GM23248 (cell line): Measurements from ENCODE around the gene CDC37. TPM values are rescaled to one million over a fixed set of nuclear protein-coding genes. Genes with fewer than 3 reads are reported as not detected.

Source experiments
- DNase-seq: peaks from one replicate; pipeline ENCODE4 v3.0.0-alpha.2; 2015
- H2AFZ ChIP-seq: fragments of 200-600 bp; sonication (generic); 2 replicates; pipeline ENCODE4 v1.6.1; 2016; ENCODE audit warnings: antibody characterized with exemption
- H3F3A ChIP-seq: fragments of 200-600 bp; sonication (generic); 2 replicates; pipeline ENCODE4 v1.6.1; 2016; ENCODE audit warnings: mild to moderate bottlenecking, antibody characterized with exemption, mixed run types; ENCODE audit not compliant: insufficient read depth
- H3K27ac ChIP-seq: fragments of 200-600 bp; sonication (generic); 2 replicates; pipeline ENCODE4 v1.5.1; 2016; ENCODE audit warnings: mild to moderate bottlenecking
- H3K27me3 ChIP-seq: fragments of 200-600 bp; sonication (generic); replicated peaks from 2 replicates; pipeline ENCODE4 v1.6.1; 2016; ENCODE audit warnings: mild to moderate bottlenecking; ENCODE audit not compliant: insufficient read depth
- H3K36me3 ChIP-seq: fragments of 200-600 bp; sonication (generic); 2 replicates; pipeline ENCODE4 v1.6.1; 2016; ENCODE audit warnings: low read depth, mild to moderate bottlenecking
- H3K4me1 ChIP-seq: fragments of 200-600 bp; sonication (generic); 2 replicates; pipeline ENCODE4 v1.6.1; 2016; ENCODE audit warnings: mild to moderate bottlenecking; ENCODE audit not compliant: insufficient read depth
- H3K4me2 ChIP-seq: fragments of 200-600 bp; sonication (generic); one replicate; pipeline ENCODE4 v1.6.1; 2016; ENCODE audit warnings: mild to moderate bottlenecking; ENCODE audit not compliant: unreplicated experiment
- H3K4me3 ChIP-seq: fragments of 200-600 bp; sonication (generic); 2 replicates; pipeline ENCODE4 v1.5.1; 2016; ENCODE audit warnings: mild to moderate bottlenecking
- H3K79me2 ChIP-seq: fragments of 200-600 bp; sonication (generic); 2 replicates; pipeline ENCODE4 v1.6.1; 2016; ENCODE audit warnings: mild to moderate bottlenecking; ENCODE audit not compliant: insufficient read depth
- H3K9ac ChIP-seq: fragments of 200-600 bp; sonication (generic); 2 replicates; pipeline ENCODE4 v1.6.1; 2016; ENCODE audit warnings: mild to moderate bottlenecking
- H3K9me2 ChIP-seq: fragments of 200-600 bp; sonication (generic); 2 replicates; pipeline ENCODE4 v1.6.1; 2016; ENCODE audit warnings: mixed run types, mild to moderate bottlenecking, moderate library complexity; ENCODE audit not compliant: insufficient read depth
- H3K9me3 ChIP-seq: fragments of 200-600 bp; sonication (generic); one replicate; pipeline ENCODE4 v1.6.1; 2017; ENCODE audit warnings: low read depth
- H4K20me1 ChIP-seq: fragments of 200-600 bp; sonication (generic); 2 replicates; pipeline ENCODE4 v1.6.0; 2016; ENCODE audit not compliant: insufficient read depth
- EZH2 ChIP-seq: fragments of 200-600 bp; sonication (generic); IDR thresholded peaks from 2 replicates; pipeline ENCODE4 v1.6.1; 2018; ENCODE audit warnings: antibody characterized with exemption, mild to moderate bottlenecking; ENCODE audit not compliant: insufficient read depth, poor library complexity, severe bottlenecking
- EZH2phosphoT487 ChIP-seq: fragments of 200-600 bp; sonication (generic); IDR thresholded peaks from 2 replicates; pipeline ENCODE4 v1.6.1; 2018; ENCODE audit warnings: antibody characterized with exemption, moderate library complexity, mild to moderate bottlenecking, low read depth; ENCODE audit not compliant: insufficient read depth
- WGBS, 2 experiments: methylation state at CpG; one replicate each; pipeline ENCODE4 v1.1.6; 2015 to 2017; ENCODE audit warnings: low lambda C conversion rate in 2 of 2, low coverage in 1 of 2; ENCODE audit errors: missing lambda C conversion rate in 2 of 2; 5-methylcytosine and 5-hydroxymethylcytosine counted together
- in situ Hi-C: fragments of 300-500 bp; cut with MboI; formaldehyde crosslinking; loops from 2 replicates; pipeline ENCODE4 v1.15.0; 2020
- polyA plus RNA-seq: library from polyadenylated mRNA; unstranded; fragments of >200 nt; fragmentation: Nextera tagmentation; extraction: Ambion mirVana; gene quantifications from 2 replicates; pipeline ENCODE4 v1.2.1, GENCODE V29; 2016
- total RNA-seq: library from RNA; depleted of rRNA; stranded (reverse); fragments of >200 nt; shearing (Covaris generic); gene quantifications from 2 replicates; pipeline ENCODE4 v1.2.3, GENCODE V29; 2014

The CDC37 gene
- total and polyA plus RNA-seq, 2 experiments from 2014 or later, result 291 to 301 TPM

GRCh38 chr19:10419200-10419645, 15.9 kb upstream of the CDC37 start:
- Histone ChIP-seq H3K9me2 (no peaks in the 10 kb centered on the region), H3K4me3 (peak overlapping the region; percentile 61), H3K9me3 (no peaks in the 10 kb centered on the region), H3K4me1 (peaks cover 7% of the 10 kb centered on the region; the same call in 1 of the 2 replicates), H4K20me1 (no peaks in the 10 kb centered on the region), H3K79me2 (no peaks in the 10 kb centered on the region), H3K4me2 (peak overlapping the region; percentile 73), H2AFZ (peak overlapping the region; percentile 37; the same call in 1 of the 2 replicates), H3K36me3 (no peaks in the 10 kb centered on the region), H3K27ac (no peak overlapping the region), H3K27me3 (peaks cover 23% of the 10 kb centered on the region), H3K9ac (peak overlapping the region; percentile 31; the same call in 1 of the 2 replicates), H3F3A (peaks cover 18% of the 10 kb centered on the region; the same call in 1 of the 2 replicates)
- 1 to 3% methylated on average over 16 to 38 of the region's 40 CpGs for WGBS, 2 experiments
- in situ Hi-C loops, result no loop called here
- no peak for TF ChIP-seq EZH2
- TF ChIP-seq EZH2phosphoT487, result no peak
- peak; percentile 61 for DNase-seq

GRCh38 chr19:10418485-10419199, 15.3 kb upstream of the CDC37 start:
- Histone ChIP-seq H3K4me1 (peaks cover 7% of the 10 kb centered on the region; the same call in 1 of the 2 replicates), H3K9me3 (no peaks in the 10 kb centered on the region), H3K27me3 (peaks cover 23% of the 10 kb centered on the region), H3K79me2 (no peaks in the 10 kb centered on the region), H3K27ac (no peak overlapping the region), H3K9ac (no peak overlapping the region), H4K20me1 (no peaks in the 10 kb centered on the region), H3F3A (peaks cover 18% of the 10 kb centered on the region; the same call in 1 of the 2 replicates), H3K4me2 (peak overlapping the region; percentile 73), H2AFZ (no peak overlapping the region), H3K9me2 (no peaks in the 10 kb centered on the region), H3K4me3 (peak overlapping the region; percentile 61), H3K36me3 (no peaks in the 10 kb centered on the region)
- TF ChIP-seq EZH2phosphoT487, result 0 out of 2 replicates have a peak, but pooled peaks have one; percentile 39
- peak; percentile 6 for TF ChIP-seq EZH2
- in situ Hi-C loops, result no loop called here
- 3 to 11% methylated on average over 15 to 32 of the region's 32 CpGs for WGBS, 2 experiments
- DNase-seq, result peak; percentile 26

GRCh38 chr19:10418235-10418484, 14.8 kb upstream of the CDC37 start:
- in situ Hi-C loops, result no loop called here
- peaks cover 7% of the 10 kb centered on the region; the same call in 1 of the 2 replicates for H3K4me1 ChIP-seq
- H3K27me3 ChIP-seq, result peaks cover 23% of the 10 kb centered on the region

GRCh38 chr19:10417541-10418234, 14.3 kb upstream of the CDC37 start:
- H3K36me3 ChIP-seq, result no peaks in the 10 kb centered on the region
- TF ChIP-seq EZH2phosphoT487 (no peak), EZH2 (no peak)
- no peaks in the 10 kb centered on the region for H3K9me3 ChIP-seq
- no peaks in the 10 kb centered on the region for H4K20me1 ChIP-seq
- peaks cover 7% of the 10 kb centered on the region; the same call in 1 of the 2 replicates for H3K4me1 ChIP-seq
- no peak overlapping the region for H2AFZ ChIP-seq
- in situ Hi-C loops, result no loop called here
- no peak overlapping the region for H3K4me2 ChIP-seq
- no peak overlapping the region for H3K4me3 ChIP-seq
- no peak for DNase-seq
- H3K27ac ChIP-seq, result no peak overlapping the region
- H3K9ac ChIP-seq, result no peak overlapping the region
- H3K27me3 ChIP-seq, result peaks cover 23% of the 10 kb centered on the region
- H3F3A ChIP-seq, result peaks cover 18% of the 10 kb centered on the region; the same call in 1 of the 2 replicates
- H3K79me2 ChIP-seq, result no peaks in the 10 kb centered on the region
- WGBS, 2 experiments, result 7 to 13% methylated on average over 29 to 30 of the region's 30 CpGs
- H3K9me2 ChIP-seq, result no peaks in the 10 kb centered on the region

More at GRCh38 chr19:10418235-10418484, 14.8 kb upstream of the CDC37 start:
- no peak overlapping the region for H3K4me2 ChIP-seq
- peak; percentile 41 for TF ChIP-seq EZH2
- no peak for TF ChIP-seq EZH2phosphoT487
- H3K9ac ChIP-seq, result no peak overlapping the region
- H3K9me2 ChIP-seq, result no peaks in the 10 kb centered on the region
- H3K36me3 ChIP-seq, result no peaks in the 10 kb centered on the region
- H3K4me3 ChIP-seq, result no peak overlapping the region
- WGBS, 2 experiments, result 0 to 9% methylated on average over 3 of the region's 3 CpGs
- no peaks in the 10 kb centered on the region for H3K9me3 ChIP-seq
- H2AFZ ChIP-seq, result no peak overlapping the region
- DNase-seq, result peak; percentile 29
- H3F3A ChIP-seq, result peaks cover 18% of the 10 kb centered on the region; the same call in 1 of the 2 replicates
- no peaks in the 10 kb centered on the region for H4K20me1 ChIP-seq
- no peaks in the 10 kb centered on the region for H3K79me2 ChIP-seq
- no peak overlapping the region for H3K27ac ChIP-seq
